Measurements from ENCODE around the gene UXS1. TPM values are rescaled to one million over a fixed set of nuclear protein-coding genes. Genes with fewer than 3 reads are reported as not detected.

Gene UXS1
- total RNA-seq: 42.5 and 48.0 TPM in 2 replicates

GRCh38 chr2:106193977-106194778 lies at the start of gene UXS1:
TSS of gene UXS1 (minus strand) at chr2:106194301. CDS start at chr2:106194241, 60 bp downstream.

